GM21528 (cell line): Measurements from ENCODE around the gene ALK.

Experiments used
- ATAC-seq: cut with Tn5 transposase; IDR thresholded peaks from one replicate; pipeline ENCODE4 v1.9.1; 2021; ENCODE audit warnings: mild to moderate bottlenecking, moderate library complexity; ENCODE audit not compliant: unreplicated experiment, low FRiP score

ALK gene

GRCh38 chr2:29440921-29441623 lies 480.3 kb downstream of the ALK start:
- no peak for ATAC-seq

- ATAC-seq, result no peak
Measured at GRCh38 chr2:29433920-29434319, 487.5 kb downstream of the ALK start.

- ATAC-seq, result no peak
Measured at GRCh38 chr2:29433128-29433527, 488.3 kb downstream of the ALK start.

GRCh38 chr2:29431485-29431884 lies 489.9 kb downstream of the ALK start:
- ATAC-seq, result no peak

- no peak for ATAC-seq
Measured at GRCh38 chr2:29430382-29431112, 490.8 kb downstream of the ALK start.

GRCh38 chr2:29426354-29426753 lies 495.0 kb downstream of the ALK start:
- ATAC-seq, result no peak

- no peak for ATAC-seq
Measured at GRCh38 chr2:29425866-29426265, 495.5 kb downstream of the ALK start.

GRCh38 chr2:29423061-29423666 lies 498.2 kb downstream of the ALK start:
- ATAC-seq, result no peak

- no peak for ATAC-seq
Measured at GRCh38 chr2:29420999-29421782, 500.2 kb downstream of the ALK start.

- no peak for ATAC-seq
Measured at GRCh38 chr2:29420464-29420863, 500.9 kb downstream of the ALK start.

- ATAC-seq, result no peak
Measured at GRCh38 chr2:29417630-29418029, 503.8 kb downstream of the ALK start.

GRCh38 chr2:29412197-29412925 lies 509.0 kb downstream of the ALK start:
- no peak for ATAC-seq

- ATAC-seq, result no peak
Measured at GRCh38 chr2:29405707-29406106, 515.7 kb downstream of the ALK start.

- ATAC-seq, result no peak
Measured at GRCh38 chr2:29405266-29405665, 516.1 kb downstream of the ALK start.

GRCh38 chr2:29401994-29402393 lies 519.4 kb downstream of the ALK start:
- no peak for ATAC-seq

GRCh38 chr2:29400930-29401653 lies 520.3 kb downstream of the ALK start:
- ATAC-seq, result no peak

GRCh38 chr2:29398384-29399237 lies 522.8 kb downstream of the ALK start:
- no peak for ATAC-seq

- no peak for ATAC-seq
Measured at GRCh38 chr2:29397713-29398112, 523.7 kb downstream of the ALK start.

GRCh38 chr2:29397039-29397438 lies 524.3 kb downstream of the ALK start:
- ATAC-seq, result no peak
